GM12878 (cell line): Measurements from ENCODE around the gene PACS2. TPM values are rescaled to one million over a fixed set of nuclear protein-coding genes. Genes with fewer than 3 reads are reported as not detected.

Experiments
- ATAC-seq: fragments of 200-7000 bp; cut with Tn5 transposase; 3 replicates; pipeline ENCODE4 v1.9.1; 2020; ENCODE audit warnings: mild to moderate bottlenecking, moderate library complexity
- BruUV-seq: library from RNA; stranded (reverse); fragments of 400-500 nt; replicated peaks from 2 replicates; lab custom pipeline; 2021; lab: Mats Ljungman, UMichigan
- CTCF ChIA-PET: fragments of 300-600 bp; sonication (Branson Sonifier 250); formaldehyde crosslinking; extraction: SDS; loops from one replicate; lab custom pipeline; 2021; ENCODE audit warnings: inconsistent platforms; lab: Yijun Ruan, JAX
- POLR2A ChIA-PET: fragments of 350-600 bp; formaldehyde crosslinking; extraction: SDS; loops from one replicate; lab custom pipeline; 2021; ENCODE audit warnings: inconsistent platforms; lab: Charles Lee
- RAD21 ChIA-PET: fragments of 300-600 bp; sonication (Branson Sonifier 250); formaldehyde crosslinking; loops from one replicate; lab custom pipeline; 2023; ENCODE audit warnings: antibody characterized with exemption; ENCODE audit not compliant: unreplicated experiment; lab: Charles Lee
- SMC1A ChIA-PET: fragments of 300-600 bp; sonication (Branson Sonifier 250); formaldehyde crosslinking; loops from one replicate; lab custom pipeline; 2023; ENCODE audit not compliant: unreplicated experiment, uncharacterized antibody; lab: Charles Lee
- DNase-seq: peaks from one replicate; pipeline ENCODE4 v3.0.0-alpha.2; 2011; ENCODE audit warnings: low read depth, low spot score
- FAIRE-seq: peaks from 3 replicates; lab custom pipeline; 2011; peaks lifted over from hg19 to GRCh38; lab: Jason Lieb, UNC
- H2AFZ ChIP-seq: 2 replicates; pipeline ENCODE4 v1.6.0; 2011; ENCODE audit warnings: low read depth, low read length, control low read depth; ENCODE audit not compliant: control insufficient read depth
- H3K27ac ChIP-seq: 2 replicates; pipeline ENCODE4 v1.5.1; 2011; ENCODE audit warnings: control low read depth; ENCODE audit not compliant: control insufficient read depth, insufficient read depth
- H3K27me3 ChIP-seq, 2 experiments: replicated peaks in 1 of 2; 2 replicates each; pipeline versions ENCODE4 v1.6.0 to v1.6.1; 2011; ENCODE audit warnings: low read length in 1 of 2; ENCODE audit not compliant: control insufficient read depth in 2 of 2, insufficient read depth in 2 of 2
- H3K36me3 ChIP-seq, 2 experiments: 2 replicates each; pipeline ENCODE4 v1.5.1; 2011; ENCODE audit warnings: low read length in 1 of 2; ENCODE audit not compliant: control insufficient read depth in 2 of 2, insufficient read depth in 2 of 2
- H3K4me1 ChIP-seq: 2 replicates; pipeline ENCODE4 v1.6.1; 2011; ENCODE audit warnings: mild to moderate bottlenecking, low read length, moderate library complexity, mixed read lengths; ENCODE audit not compliant: control insufficient read depth, insufficient read depth
- H3K4me2 ChIP-seq: 2 replicates; pipeline ENCODE4 v1.6.0; 2011; ENCODE audit warnings: control low read depth; ENCODE audit not compliant: control insufficient read depth, insufficient read depth
- H3K4me3 ChIP-seq: fragments of 200-600 bp; sonication (generic); 2 replicates; pipeline ENCODE4 v1.5.1; 2016
- H3K79me2 ChIP-seq: 2 replicates; pipeline ENCODE4 v1.6.0; 2011; ENCODE audit warnings: low read length; ENCODE audit not compliant: control insufficient read depth, insufficient read depth
- H3K9ac ChIP-seq: 2 replicates; pipeline ENCODE4 v1.8.0; 2011; ENCODE audit warnings: low read length, control low read depth, mixed read lengths; ENCODE audit not compliant: control insufficient read depth, insufficient read depth
- H3K9me3 ChIP-seq: replicated peaks from 3 replicates; pipeline ENCODE4 v1.5.1; 2011; ENCODE audit warnings: mild to moderate bottlenecking, low read length; ENCODE audit not compliant: control insufficient read depth, insufficient read depth
- H4K20me1 ChIP-seq: 2 replicates; pipeline ENCODE4 v1.6.0; 2011; ENCODE audit not compliant: control insufficient read depth, insufficient read depth
- ATF7 ChIP-seq: fragments of 450-650 bp; IDR thresholded peaks from 2 replicates; pipeline ENCODE4 v1.6.1; 2016; ENCODE audit warnings: low read depth, mild to moderate bottlenecking
- CBFB ChIP-seq: IDR thresholded peaks from 2 replicates; pipeline ENCODE4 v1.6.1; 2016; ENCODE audit warnings: antibody characterized with exemption, low read depth
- CBX3 ChIP-seq: fragments of 200-600 bp; sonication (generic); IDR thresholded peaks from 2 replicates; pipeline ENCODE4 v1.6.1; 2016; ENCODE audit warnings: low read depth, borderline replicate concordance
- CHD4 ChIP-seq: fragments of 200-600 bp; sonication (generic); IDR thresholded peaks from 2 replicates; pipeline ENCODE4 v1.6.1; 2016; ENCODE audit warnings: mild to moderate bottlenecking
- EED ChIP-seq: sonication (generic); IDR thresholded peaks from 2 replicates; pipeline ENCODE4 v1.6.1; 2016; ENCODE audit warnings: antibody characterized with exemption, low read depth
- EGR1 ChIP-seq, 2 experiments: IDR thresholded peaks; 1 replicate in 1 of 2; 2 replicates in 1 of 2; pipeline ENCODE4 v1.6.1; 2011 to 2012; ENCODE audit warnings: low read depth in 2 of 2, low read length in 2 of 2, borderline replicate concordance in 1 of 2, mild to moderate bottlenecking in 1 of 2, moderate library complexity in 1 of 2
- GATAD2B ChIP-seq: fragments of 450-650 bp; conservative IDR thresholded peaks from 2 replicates; pipeline ENCODE4 v1.6.1; 2017; ENCODE audit warnings: low read depth, mild to moderate bottlenecking, moderate library complexity
- HCFC1 ChIP-seq: fragments of 150-350 bp; IDR thresholded peaks from 2 replicates; pipeline ENCODE4 v1.6.1; 2014; ENCODE audit warnings: low read length
- KDM1A ChIP-seq: fragments of 200-600 bp; sonication (generic); IDR thresholded peaks from 2 replicates; pipeline ENCODE4 v1.6.1; 2016; ENCODE audit warnings: borderline replicate concordance
- POLR2A ChIP-seq: IDR thresholded peaks from 2 replicates; pipeline ENCODE4 v1.6.1; 2011; ENCODE audit warnings: low read depth, mild to moderate bottlenecking, low read length
- POU2F2 ChIP-seq: IDR thresholded peaks from 3 replicates; pipeline ENCODE4 v1.6.1; 2011; ENCODE audit warnings: low read depth, mild to moderate bottlenecking, low read length, borderline replicate concordance
- RAD51 ChIP-seq: fragments of 450-650 bp; IDR thresholded peaks from 2 replicates; pipeline ENCODE4 v1.6.1; 2016; ENCODE audit warnings: moderate library complexity, mild to moderate bottlenecking, inconsistent platforms
- RFX5 ChIP-seq: IDR thresholded peaks from 2 replicates; pipeline ENCODE4 v1.6.1; 2011; ENCODE audit warnings: low read depth, low read length, improper control_type of control experiment
- SP1 ChIP-seq: IDR thresholded peaks from one replicate; pipeline ENCODE4 v1.6.1; 2011; ENCODE audit warnings: low read depth, low read length
- ZBED1 ChIP-seq: IDR thresholded peaks from 2 replicates; pipeline ENCODE4 v1.6.1; 2016; ENCODE audit warnings: borderline replicate concordance
- WGBS: methylation state at CpG from one replicate; pipeline ENCODE4 v1.1.6; 2016; ENCODE audit warnings: low lambda C conversion rate; ENCODE audit not compliant: insufficient replicate concordance, insufficient coverage; ENCODE audit errors: missing lambda C conversion rate; 5-methylcytosine and 5-hydroxymethylcytosine counted together
- in situ Hi-C: fragments of 300-500 bp; cut with MboI; formaldehyde crosslinking; loops from 9 replicates; pipeline ENCODE4 v1.14.3; 2018; ENCODE audit warnings: mixed read lengths
- intact Hi-C: fragments of 100-400 bp; cut with micrococcal nuclease; formaldehyde crosslinking; loops from one replicate; pipeline ENCODE4 v1.14.2; 2022; ENCODE audit not compliant: unreplicated experiment
- polyA plus RNA-seq, 11 experiments: library from polyadenylated mRNA; depleted of rRNA in 4 of 11; unstranded in 6 of 11; stranded (reverse) in 5 of 11; fragments of >200 nt; fragmentation: Nextera tagmentation in 4 of 11; fragmentation: Illumina TruSeq in 1 of 11; extraction: Ambion mirVana in 4 of 11; extraction: Trizol in 1 of 11; gene quantifications; 1 replicate in 1 of 11; 2 replicates in 10 of 11; pipeline versions ENCODE4 v1.2.1 to v1.2.3, GENCODE V29; 2011 to 2016; ENCODE audit warnings: inconsistent platforms in 2 of 11, missing spikeins in 2 of 11, low read depth in 1 of 11
- total RNA-seq, 4 experiments: library from RNA; depleted of rRNA in 3 of 4; stranded (reverse); fragments of >200 nt in 3 of 4; fragmentation: Illumina TruSeq in 1 of 4; extraction: Trizol in 1 of 4; gene quantifications; 2 replicates each; pipeline versions ENCODE4 v1.2.1 to v1.2.3, GENCODE V29; 2013 to 2021
- TF ChIP-seq, protein P1 (sequence below): fragments of 450-650 bp; IDR thresholded peaks from 2 replicates; pipeline ENCODE4 v1.6.1; 2016; ENCODE audit warnings: mild to moderate bottlenecking, moderate library complexity, borderline replicate concordance
- TF ChIP-seq, protein P2 (sequence below): IDR thresholded peaks from 2 replicates; pipeline ENCODE4 v1.6.1; 2011; ENCODE audit warnings: borderline replicate concordance, low read depth, mild to moderate bottlenecking, moderate library complexity, mixed read lengths, low read length; ENCODE audit not compliant: insufficient read depth; ENCODE audit errors: extremely low read length
- TF ChIP-seq, protein P3 (sequence below): fragments of 450-650 bp; IDR thresholded peaks from 2 replicates; pipeline ENCODE4 v1.6.1; 2017; ENCODE audit warnings: mild to moderate bottlenecking, low read depth, inconsistent platforms; ENCODE audit not compliant: poor library complexity, severe bottlenecking

The PACS2 gene
- total and polyA plus RNA-seq, 10 of the 15 experiments (the other 5 are each of a cell fraction or from before 2014, with no cell fraction given): 0.21 to 37.3 (median 9.4) TPM

DNA sequence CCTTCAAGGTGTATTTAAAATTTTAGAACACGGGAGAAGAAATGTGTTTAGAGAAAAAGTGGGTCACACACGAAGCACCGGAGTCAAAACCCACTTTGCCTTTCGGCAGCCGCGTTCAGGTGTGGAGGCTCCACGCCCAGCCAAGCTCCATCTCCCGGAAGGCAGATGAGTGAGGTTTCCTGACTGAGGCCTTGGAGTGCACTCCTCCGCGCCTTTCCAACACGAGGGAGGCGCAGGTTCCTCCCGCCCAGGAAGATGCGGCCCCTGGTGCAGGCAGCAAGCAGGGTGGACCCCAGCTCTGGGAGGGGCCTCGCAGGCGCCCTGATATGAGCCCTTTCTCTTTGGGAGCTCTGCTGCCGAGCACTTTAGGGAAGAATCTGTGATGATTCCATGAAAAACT, 127.6 kb downstream of the PACS2 start:
- H3K9ac ChIP-seq: no peak overlapping the region
- ChIA-PET RAD21 (no interaction called here), POLR2A (no interaction called here), SMC1A (no interaction called here), CTCF (no interaction called here)
- in situ Hi-C loops: no loop called here
- peaks cover 7% of the 10 kb centered on the region for H3K79me2 ChIP-seq
- H3K36me3 ChIP-seq: peaks cover 0 to 20% of the 10 kb centered on the region in 2 experiments; a peak in 3 of 4 replicates
- 87% methylated on average over 17 of the region's 17 CpGs for WGBS
- no peak for FAIRE-seq
- H3K27me3 ChIP-seq: no peaks in the 10 kb centered on the region
- H3K27ac ChIP-seq: no peak overlapping the region
- H2AFZ ChIP-seq: no peak overlapping the region
- H4K20me1 ChIP-seq: no peaks in the 10 kb centered on the region
- no peaks in the 10 kb centered on the region for H3K9me3 ChIP-seq
- BruUV-seq: TSS peak; percentile 46
- DNase-seq: no peak
- H3K4me3 ChIP-seq: no peak overlapping the region
- H3K4me2 ChIP-seq: no peak overlapping the region
- ATAC-seq: no peak
- no peaks in the 10 kb centered on the region for H3K4me1 ChIP-seq
- intact Hi-C loops: no loop called here
- no peak for TF ChIP-seq ATF7
- TF ChIP-seq, protein P1, sequence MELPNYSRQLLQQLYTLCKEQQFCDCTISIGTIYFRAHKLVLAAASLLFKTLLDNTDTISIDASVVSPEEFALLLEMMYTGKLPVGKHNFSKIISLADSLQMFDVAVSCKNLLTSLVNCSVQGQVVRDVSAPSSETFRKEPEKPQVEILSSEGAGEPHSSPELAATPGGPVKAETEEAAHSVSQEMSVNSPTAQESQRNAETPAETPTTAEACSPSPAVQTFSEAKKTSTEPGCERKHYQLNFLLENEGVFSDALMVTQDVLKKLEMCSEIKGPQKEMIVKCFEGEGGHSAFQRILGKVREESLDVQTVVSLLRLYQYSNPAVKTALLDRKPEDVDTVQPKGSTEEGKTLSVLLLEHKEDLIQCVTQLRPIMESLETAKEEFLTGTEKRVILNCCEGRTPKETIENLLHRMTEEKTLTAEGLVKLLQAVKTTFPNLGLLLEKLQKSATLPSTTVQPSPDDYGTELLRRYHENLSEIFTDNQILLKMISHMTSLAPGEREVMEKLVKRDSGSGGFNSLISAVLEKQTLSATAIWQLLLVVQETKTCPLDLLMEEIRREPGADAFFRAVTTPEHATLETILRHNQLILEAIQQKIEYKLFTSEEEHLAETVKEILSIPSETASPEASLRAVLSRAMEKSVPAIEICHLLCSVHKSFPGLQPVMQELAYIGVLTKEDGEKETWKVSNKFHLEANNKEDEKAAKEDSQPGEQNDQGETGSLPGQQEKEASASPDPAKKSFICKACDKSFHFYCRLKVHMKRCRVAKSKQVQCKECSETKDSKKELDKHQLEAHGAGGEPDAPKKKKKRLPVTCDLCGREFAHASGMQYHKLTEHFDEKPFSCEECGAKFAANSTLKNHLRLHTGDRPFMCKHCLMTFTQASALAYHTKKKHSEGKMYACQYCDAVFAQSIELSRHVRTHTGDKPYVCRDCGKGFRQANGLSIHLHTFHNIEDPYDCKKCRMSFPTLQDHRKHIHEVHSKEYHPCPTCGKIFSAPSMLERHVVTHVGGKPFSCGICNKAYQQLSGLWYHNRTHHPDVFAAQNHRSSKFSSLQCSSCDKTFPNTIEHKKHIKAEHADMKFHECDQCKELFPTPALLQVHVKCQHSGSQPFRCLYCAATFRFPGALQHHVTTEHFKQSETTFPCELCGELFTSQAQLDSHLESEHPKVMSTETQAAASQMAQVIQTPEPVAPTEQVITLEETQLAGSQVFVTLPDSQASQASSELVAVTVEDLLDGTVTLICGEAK: no peak
- no peak for TF ChIP-seq KDM1A
- TF ChIP-seq POLR2A: no peak
- no peak for TF ChIP-seq EGR1 (IDR thresholded peaks at IDR 0.05; ENCODE audit: borderline replicate concordance in 1 of 2, low read depth in 2 of 2, low read length in 2 of 2)
- no peak for TF ChIP-seq EED
- TF ChIP-seq, protein P2, sequence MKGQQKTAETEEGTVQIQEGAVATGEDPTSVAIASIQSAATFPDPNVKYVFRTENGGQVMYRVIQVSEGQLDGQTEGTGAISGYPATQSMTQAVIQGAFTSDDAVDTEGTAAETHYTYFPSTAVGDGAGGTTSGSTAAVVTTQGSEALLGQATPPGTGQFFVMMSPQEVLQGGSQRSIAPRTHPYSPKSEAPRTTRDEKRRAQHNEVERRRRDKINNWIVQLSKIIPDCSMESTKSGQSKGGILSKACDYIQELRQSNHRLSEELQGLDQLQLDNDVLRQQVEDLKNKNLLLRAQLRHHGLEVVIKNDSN: no peak
- no peak for TF ChIP-seq HCFC1
- TF ChIP-seq, protein P3, sequence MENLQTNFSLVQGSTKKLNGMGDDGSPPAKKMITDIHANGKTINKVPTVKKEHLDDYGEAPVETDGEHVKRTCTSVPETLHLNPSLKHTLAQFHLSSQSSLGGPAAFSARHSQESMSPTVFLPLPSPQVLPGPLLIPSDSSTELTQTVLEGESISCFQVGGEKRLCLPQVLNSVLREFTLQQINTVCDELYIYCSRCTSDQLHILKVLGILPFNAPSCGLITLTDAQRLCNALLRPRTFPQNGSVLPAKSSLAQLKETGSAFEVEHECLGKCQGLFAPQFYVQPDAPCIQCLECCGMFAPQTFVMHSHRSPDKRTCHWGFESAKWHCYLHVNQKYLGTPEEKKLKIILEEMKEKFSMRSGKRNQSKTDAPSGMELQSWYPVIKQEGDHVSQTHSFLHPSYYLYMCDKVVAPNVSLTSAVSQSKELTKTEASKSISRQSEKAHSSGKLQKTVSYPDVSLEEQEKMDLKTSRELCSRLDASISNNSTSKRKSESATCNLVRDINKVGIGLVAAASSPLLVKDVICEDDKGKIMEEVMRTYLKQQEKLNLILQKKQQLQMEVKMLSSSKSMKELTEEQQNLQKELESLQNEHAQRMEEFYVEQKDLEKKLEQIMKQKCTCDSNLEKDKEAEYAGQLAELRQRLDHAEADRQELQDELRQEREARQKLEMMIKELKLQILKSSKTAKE: no peak
- no peak for TF ChIP-seq CBX3
- TF ChIP-seq CBFB: no peak
- no peak for TF ChIP-seq CHD4
- TF ChIP-seq RFX5: no peak
- TF ChIP-seq ZBED1: no peak
- no peak for TF ChIP-seq GATAD2B
- no peak for TF ChIP-seq RAD51
- TF ChIP-seq POU2F2: no peak
- no peak for TF ChIP-seq SP1
